HG02623 (cell line): ENCODE data around the gene BARHL1.

ENCODE experiments used
- ATAC-seq: cut with Tn5 transposase; IDR thresholded peaks from one replicate; pipeline ENCODE4 v1.9.1; 2021; ENCODE audit warnings: moderate library complexity; ENCODE audit not compliant: unreplicated experiment

BARHL1 gene

GRCh38 chr9:132609829-132610228 is 27.4 kb downstream of the BARHL1 start:
- ATAC-seq: no peak

- ATAC-seq: no peak
These were observed 28.3 kb downstream of the BARHL1 start for GRCh38 chr9:132610661-132611060.

GRCh38 chr9:132614324-132614723 is 31.9 kb downstream of the BARHL1 start:
- no peak for ATAC-seq

- no peak for ATAC-seq
These were observed 33.4 kb downstream of the BARHL1 start for GRCh38 chr9:132615774-132616173.

- no peak for ATAC-seq
These were observed 34.3 kb downstream of the BARHL1 start for GRCh38 chr9:132616725-132617124.

GRCh38 chr9:132622159-132622558 is 39.8 kb downstream of the BARHL1 start:
- ATAC-seq: no peak

GRCh38 chr9:132626285-132626684 is 43.9 kb downstream of the BARHL1 start:
- no peak for ATAC-seq

- ATAC-seq: no peak
These were observed 44.7 kb downstream of the BARHL1 start for GRCh38 chr9:132627106-132627505.

- ATAC-seq: no peak
These were observed 45.2 kb downstream of the BARHL1 start for GRCh38 chr9:132627594-132627993.

- ATAC-seq: no peak
These were observed 46.3 kb downstream of the BARHL1 start for GRCh38 chr9:132628746-132629145.

GRCh38 chr9:132630116-132630515 is 47.7 kb downstream of the BARHL1 start:
- ATAC-seq: no peak

GRCh38 chr9:132630811-132631210 is 48.4 kb downstream of the BARHL1 start:
- no peak for ATAC-seq

GRCh38 chr9:132631280-132631679 is 48.9 kb downstream of the BARHL1 start:
- no peak for ATAC-seq

GRCh38 chr9:132631685-132632084 is 49.3 kb downstream of the BARHL1 start:
- no peak for ATAC-seq

- ATAC-seq: no peak
These were observed 50.2 kb downstream of the BARHL1 start for GRCh38 chr9:132632413-132633129.

- no peak for ATAC-seq
These were observed 51.9 kb downstream of the BARHL1 start for GRCh38 chr9:132634327-132634726.

- ATAC-seq: no peak
These were observed 54.9 kb downstream of the BARHL1 start for GRCh38 chr9:132637351-132637750.

GRCh38 chr9:132637801-132638200 is 55.4 kb downstream of the BARHL1 start:
- no peak for ATAC-seq

- ATAC-seq: no peak
These were observed 55.8 kb downstream of the BARHL1 start for GRCh38 chr9:132638240-132638639.

GRCh38 chr9:132639322-132639721 is 56.9 kb downstream of the BARHL1 start:
- ATAC-seq: no peak
